ENCODE measurements around the gene RNF115.
"Not testable (repeated sequence)": the region's sequence is repeated elsewhere in the genome, so short reads cannot be mapped to it uniquely, and the experiment has no call there.

The RNF115 gene

GRCh38 chr1:145823565-145824498 is at the start of gene RNF115, which contains the start of gene POLR3C:
RNF115 (minus strand) TSS chr1:145824095; CDS start chr1:145823873, 222 bp downstream.
POLR3C (plus strand) TSS chr1:145824200; CDS start chr1:145825777, 1,577 bp downstream.
- DNase-seq, result peak; percentile 89

GRCh38 chr1:145871994-145872924 is 48.4 kb upstream of the RNF115 start:
- no peak for DNase-seq

- DNase-seq, result no peak
Measured at GRCh38 chr1:145868232-145868631, 44.3 kb upstream of the RNF115 start.

GRCh38 chr1:145863282-145864018 is 39.6 kb upstream of the RNF115 start:
- no peak for DNase-seq

- DNase-seq, result peak; percentile 79
Measured at GRCh38 chr1:145859491-145860023, 35.7 kb upstream of the RNF115 start.

- DNase-seq, result peak; percentile 83
Measured at GRCh38 chr1:145858901-145859490, 35.1 kb upstream of the RNF115 start, which contains the start of gene PIAS3. PIAS3 (minus strand) TSS chr1:145859081; CDS start chr1:145858990, 91 bp downstream.

GRCh38 chr1:145858238-145858900 is 34.5 kb upstream of the RNF115 start:
- peak; percentile 76 for DNase-seq

- no peak for DNase-seq
Measured at GRCh38 chr1:145857170-145857569, 33.3 kb upstream of the RNF115 start.

- no peak for DNase-seq
Measured at GRCh38 chr1:145855426-145855948, 31.6 kb upstream of the RNF115 start.

GRCh38 chr1:145849356-145850160 is 25.7 kb upstream of the RNF115 start:
- no peak for DNase-seq

- DNase-seq, result no peak
Measured at GRCh38 chr1:145847827-145848226, 23.9 kb upstream of the RNF115 start.

GRCh38 chr1:145846201-145846612 is 22.3 kb upstream of the RNF115 start:
- no peak for DNase-seq

- DNase-seq, result peak; percentile 51
Measured at GRCh38 chr1:145845514-145846161, 21.7 kb upstream of the RNF115 start, which contains the start of gene NUDT17. NUDT17 (plus strand) TSS chr1:145845630; CDS start chr1:145845641, 11 bp downstream.

GRCh38 chr1:145845144-145845513 is 21.2 kb upstream of the RNF115 start:
- peak; percentile 41 for DNase-seq

- no peak for DNase-seq
Measured at GRCh38 chr1:145843031-145843430, 19.1 kb upstream of the RNF115 start.

- DNase-seq, result no peak
Measured at GRCh38 chr1:145837656-145838055, 13.8 kb upstream of the RNF115 start.

GRCh38 chr1:145830810-145831209 is 6.9 kb upstream of the RNF115 start:
- DNase-seq, result not testable (repeated sequence)

- no peak for DNase-seq
Measured at GRCh38 chr1:145828367-145829026, 4.6 kb upstream of the RNF115 start.

- no peak for DNase-seq
Measured at GRCh38 chr1:145827966-145828365, 4.1 kb upstream of the RNF115 start.

Data from DMS79 treated with DMSO at 0.1 percent for 48 hours (cell line).